H1 (cell line): ENCODE measurements around the gene MAP4. TPM values are rescaled to one million over a fixed set of nuclear protein-coding genes. Genes with fewer than 3 reads are reported as not detected.

Experiments used
- CHD7 ChIP-seq: fragments of 300-600 bp; sonication (generic); IDR thresholded peaks from 2 replicates; pipeline ENCODE4 v1.7.1; 2012; ENCODE audit warnings: low read length, moderate library complexity, mild to moderate bottlenecking, inconsistent platforms; ENCODE audit not compliant: insufficient replicate concordance
- CTCF ChIP-seq, 3 experiments: IDR thresholded peaks; 1 replicate in 2 of 3; 2 replicates in 1 of 3; pipeline versions ENCODE4 v1.5.1 to v1.6.1; 2011; ENCODE audit warnings: low read length in 3 of 3, mild to moderate bottlenecking in 3 of 3, inconsistent platforms in 2 of 3, low read depth in 1 of 3, moderate library complexity in 1 of 3; ENCODE audit not compliant: insufficient read depth in 1 of 3; ENCODE audit errors: control extremely low read depth in 1 of 3
- HDAC2 ChIP-seq, 2 experiments: fragments of 300-600 bp in 1 of 2; sonication (generic) in 1 of 2; IDR thresholded peaks; 2 replicates each; pipeline ENCODE4 v1.6.1; 2011 to 2012; ENCODE audit warnings: low read depth in 2 of 2, low read length in 2 of 2, mild to moderate bottlenecking in 2 of 2, moderate library complexity in 2 of 2, borderline replicate concordance in 1 of 2, inconsistent platforms in 1 of 2
- MAFK ChIP-seq: IDR thresholded peaks from 2 replicates; pipeline ENCODE4 v1.6.1; 2012; ENCODE audit warnings: low read depth, mild to moderate bottlenecking, improper control_type of control experiment, low read length
- SIN3A ChIP-seq, 2 experiments: IDR thresholded peaks in 1 of 2; conservative IDR thresholded peaks in 1 of 2; 2 replicates each; pipeline ENCODE4 v1.6.1; 2011 to 2012; ENCODE audit warnings: low read length in 2 of 2, improper control_type of control experiment in 1 of 2, low read depth in 1 of 2, mild to moderate bottlenecking in 1 of 2
- SUZ12 ChIP-seq: fragments of 200-600 bp; sonication (generic); IDR thresholded peaks from 2 replicates; pipeline ENCODE4 v1.6.1; 2012; ENCODE audit warnings: mild to moderate bottlenecking, inconsistent platforms, low read length, moderate library complexity, mixed read lengths
- TEAD4 ChIP-seq: IDR thresholded peaks from 2 replicates; pipeline ENCODE4 v1.6.1; 2012; ENCODE audit warnings: low read depth, low read length, inconsistent platforms, mixed read lengths
- YY1 ChIP-seq: IDR thresholded peaks from 2 replicates; pipeline ENCODE4 v1.6.1; 2011; ENCODE audit warnings: low read depth, mild to moderate bottlenecking, low read length
- polyA plus RNA-seq, 7 experiments: library from polyadenylated mRNA; depleted of rRNA in 3 of 7; stranded (reverse) in 5 of 7; unstranded in 2 of 7; fragments of >200 nt in 5 of 7; fragments of 200-250 nt in 2 of 7; gene quantifications; 1 replicate in 5 of 7; 2 replicates in 1 of 7; 4 replicates in 1 of 7; pipeline versions ENCODE4 v1.2.1 to v1.2.3, GENCODE V29; 2011 to 2013; ENCODE audit warnings: missing spikeins in 2 of 7, mixed read lengths in 2 of 7
- total RNA-seq: library from RNA; stranded (reverse); fragmentation: NEBNext Ultra II Directional; extraction: Animal tissue kit (Norgen Biotek cat#: 25700); gene quantifications from 2 replicates; pipeline ENCODE4 v1.2.1, GENCODE V29; 2021

Gene MAP4
- total and polyA plus RNA-seq, 2 of the 8 experiments (the other 6 are each of a cell fraction or from before 2014, with no cell fraction given) = 67.0 to 179 TPM

- TF ChIP-seq CHD7 (no peak), MAFK (no peak), TEAD4 (no peak), HDAC2 (IDR thresholded peaks at IDR 0.05; ENCODE audit: borderline replicate concordance in 1 of 2, low read depth in 2 of 2, low read length in 2 of 2) (no peak), YY1 (no peak), SUZ12 (no peak), CTCF (IDR thresholded peaks at IDR 0.05; ENCODE audit: control extremely low read depth in 1 of 3, insufficient read depth in 1 of 3, low read depth in 1 of 3, low read length in 3 of 3) (no peak), SIN3A (conservative IDR thresholded peaks at IDR 0.05 in 1 of 2, IDR thresholded peaks at IDR 0.05 in 1 of 2; ENCODE audit: low read depth in 1 of 2, low read length in 2 of 2) (no peak)
Observed at GRCh38 chr3:47871389-47871788, 144.8 kb downstream of the MAP4 start (continued).
